Ectodermal cell (in vitro differentiated cells): ENCODE results near the gene PTPRG.

Experiments
- H3K27ac ChIP-seq: 2 replicates; pipeline ENCODE4 v1.7.0; 2013; ENCODE audit warnings: mild to moderate bottlenecking, low read depth, low read length; ENCODE audit not compliant: insufficient read depth, poor library complexity, severe bottlenecking
- H3K27me3 ChIP-seq: 2 replicates; pipeline ENCODE4 v1.7.0; 2013; ENCODE audit warnings: mild to moderate bottlenecking, low read length; ENCODE audit not compliant: insufficient read depth, control insufficient read depth, poor library complexity, severe bottlenecking
- H3K36me3 ChIP-seq: one replicate; pipeline ENCODE4 v1.7.0; 2013; ENCODE audit warnings: low read length; ENCODE audit not compliant: control insufficient read depth, insufficient read depth
- H3K4me1 ChIP-seq: one replicate; pipeline ENCODE4 v1.7.0; 2013; ENCODE audit warnings: low read length; ENCODE audit not compliant: control insufficient read depth, insufficient read depth
- H3K4me3 ChIP-seq: 2 replicates; pipeline ENCODE4 v1.7.0; 2013; ENCODE audit warnings: low read depth, low read length, control low read depth; ENCODE audit not compliant: insufficient read depth
- H3K9me3 ChIP-seq: 2 replicates; pipeline ENCODE4 v1.7.0; 2013; ENCODE audit warnings: mild to moderate bottlenecking, low read length, moderate library complexity; ENCODE audit not compliant: control insufficient read depth
- WGBS, 2 experiments: methylation state at CpG; one replicate each; pipeline ENCODE4 v1.1.7; 2013; ENCODE audit warnings: missing lambda C conversion rate in 2 of 2; 5-methylcytosine and 5-hydroxymethylcytosine counted together

The PTPRG gene

GRCh38 chr3:62277450-62277849, 716.1 kb downstream of the PTPRG start:
- H3K4me1 ChIP-seq: no peaks in the 10 kb centered on the region
- 92 to 96% methylated on average over 3 of the region's 3 CpGs for WGBS, 2 experiments

GRCh38 chr3:62277986-62278385, 716.6 kb downstream of the PTPRG start:
- no peaks in the 10 kb centered on the region for H3K27me3 ChIP-seq
- H3K36me3 ChIP-seq: peaks cover 10% of the 10 kb centered on the region
- no peak overlapping the region for H3K27ac ChIP-seq
- no peak overlapping the region for H3K4me3 ChIP-seq
- H3K9me3 ChIP-seq: no peaks in the 10 kb centered on the region
- no peaks in the 10 kb centered on the region for H3K4me1 ChIP-seq

More at GRCh38 chr3:62277450-62277849, 716.1 kb downstream of the PTPRG start:
- Histone ChIP-seq H3K36me3 (peaks cover 12% of the 10 kb centered on the region), H3K27ac (no peak overlapping the region), H3K9me3 (no peaks in the 10 kb centered on the region), H3K27me3 (no peaks in the 10 kb centered on the region), H3K4me3 (no peak overlapping the region)

GRCh38 chr3:62281726-62282125, 720.4 kb downstream of the PTPRG start:
- H3K9me3 ChIP-seq: no peaks in the 10 kb centered on the region
- H3K4me3 ChIP-seq: no peak overlapping the region
- WGBS, 2 experiments: 94% methylated on average over 1 of the region's 1 CpG; no CpG with 5 or more reads in 1 of the 2 experiments
- no peak overlapping the region for H3K27ac ChIP-seq
- no peaks in the 10 kb centered on the region for H3K27me3 ChIP-seq
- H3K36me3 ChIP-seq: peaks cover 3% of the 10 kb centered on the region
- H3K4me1 ChIP-seq: no peaks in the 10 kb centered on the region

GRCh38 chr3:62284442-62284841, 723.1 kb downstream of the PTPRG start:
- no peak overlapping the region for H3K27ac ChIP-seq

GRCh38 chr3:62287392-62287927, 726.1 kb downstream of the PTPRG start:
- WGBS, 2 experiments: 97 to 100% methylated on average over 3 to 4 of the region's 4 CpGs
- Histone ChIP-seq H3K36me3 (no peaks in the 10 kb centered on the region), H3K27me3 (no peaks in the 10 kb centered on the region), H3K4me1 (no peaks in the 10 kb centered on the region), H3K4me3 (no peak overlapping the region), H3K27ac (no peak overlapping the region), H3K9me3 (no peaks in the 10 kb centered on the region)

More at GRCh38 chr3:62284442-62284841, 723.1 kb downstream of the PTPRG start:
- 95 to 96% methylated on average over 2 of the region's 2 CpGs for WGBS, 2 experiments
- no peak overlapping the region for H3K4me3 ChIP-seq
- no peaks in the 10 kb centered on the region for H3K9me3 ChIP-seq
- no peaks in the 10 kb centered on the region for H3K36me3 ChIP-seq
- H3K27me3 ChIP-seq: no peaks in the 10 kb centered on the region
- H3K4me1 ChIP-seq: no peaks in the 10 kb centered on the region

- 97 to 100% methylated on average over 2 of the region's 2 CpGs for WGBS, 2 experiments
- H3K4me1 ChIP-seq: no peaks in the 10 kb centered on the region
- H3K4me3 ChIP-seq: no peak overlapping the region
- H3K9me3 ChIP-seq: no peaks in the 10 kb centered on the region
- H3K27me3 ChIP-seq: no peaks in the 10 kb centered on the region
- H3K36me3 ChIP-seq: no peaks in the 10 kb centered on the region
- H3K27ac ChIP-seq: no peak overlapping the region
Observed at GRCh38 chr3:62289922-62290321, 728.6 kb downstream of the PTPRG start.

- H3K27ac ChIP-seq: no peak overlapping the region
- no peaks in the 10 kb centered on the region for H3K27me3 ChIP-seq
- WGBS, 2 experiments: 94 to 100% methylated on average over 2 of the region's 2 CpGs
- H3K9me3 ChIP-seq: no peaks in the 10 kb centered on the region
- H3K36me3 ChIP-seq: no peaks in the 10 kb centered on the region
- H3K4me3 ChIP-seq: no peak overlapping the region
- H3K4me1 ChIP-seq: no peaks in the 10 kb centered on the region
Observed at GRCh38 chr3:62293051-62293780, 731.8 kb downstream of the PTPRG start.

- no peaks in the 10 kb centered on the region for H3K27me3 ChIP-seq
- H3K9me3 ChIP-seq: no peaks in the 10 kb centered on the region
- WGBS, 2 experiments: 92 to 93% methylated on average over 2 of the region's 2 CpGs
- H3K4me3 ChIP-seq: no peak overlapping the region
- H3K36me3 ChIP-seq: no peaks in the 10 kb centered on the region
- H3K4me1 ChIP-seq: no peaks in the 10 kb centered on the region
- H3K27ac ChIP-seq: no peak overlapping the region
Observed at GRCh38 chr3:62295571-62295970, 734.2 kb downstream of the PTPRG start.

- WGBS, 2 experiments: 95 to 99% methylated on average over 3 of the region's 3 CpGs
Observed at GRCh38 chr3:62300617-62301016, 739.2 kb downstream of the PTPRG start.

GRCh38 chr3:62312201-62312600, 750.8 kb downstream of the PTPRG start:
- Histone ChIP-seq H3K36me3 (no peaks in the 10 kb centered on the region), H3K9me3 (no peaks in the 10 kb centered on the region), H3K4me1 (no peaks in the 10 kb centered on the region), H3K27ac (no peak overlapping the region), H3K27me3 (no peaks in the 10 kb centered on the region), H3K4me3 (no peak overlapping the region)
- WGBS, 2 experiments: no CpG with 5 or more reads among the region's 1 CpG

More at GRCh38 chr3:62300617-62301016, 739.2 kb downstream of the PTPRG start:
- Histone ChIP-seq H3K4me3 (no peak overlapping the region), H3K27me3 (no peaks in the 10 kb centered on the region), H3K27ac (no peak overlapping the region), H3K9me3 (no peaks in the 10 kb centered on the region), H3K4me1 (no peaks in the 10 kb centered on the region), H3K36me3 (no peaks in the 10 kb centered on the region)
